ENCODE measurements around the gene MEGF11.

MEGF11 gene

GRCh38 chr15:65926899-65927298 lies 326.7 kb downstream of the MEGF11 start:
- DNase-seq: no peak

DNA sequence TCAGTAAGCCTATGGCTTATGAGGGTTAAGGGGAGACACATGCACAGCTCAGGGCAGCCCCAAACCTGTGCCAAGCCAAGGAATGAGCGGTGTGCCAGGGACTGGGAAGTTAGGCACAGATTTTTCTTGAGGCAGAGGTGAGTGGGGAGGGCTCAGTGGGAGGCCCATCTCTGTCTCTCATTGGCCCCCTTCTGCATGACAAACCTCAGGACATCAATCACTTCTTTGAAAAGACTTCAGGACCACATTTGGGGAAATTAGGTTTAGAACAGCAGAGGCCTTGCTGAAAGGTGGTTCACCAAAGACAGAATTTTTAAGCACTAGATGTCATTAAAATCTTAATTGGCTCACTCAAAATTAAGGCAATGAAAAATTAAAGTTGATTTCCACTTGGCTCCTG lies 327.1 kb downstream of the MEGF11 start:
- DNase-seq: no peak

- DNase-seq: no peak
Measured at GRCh38 chr15:65925338-65925737, 328.2 kb downstream of the MEGF11 start.

DNA sequence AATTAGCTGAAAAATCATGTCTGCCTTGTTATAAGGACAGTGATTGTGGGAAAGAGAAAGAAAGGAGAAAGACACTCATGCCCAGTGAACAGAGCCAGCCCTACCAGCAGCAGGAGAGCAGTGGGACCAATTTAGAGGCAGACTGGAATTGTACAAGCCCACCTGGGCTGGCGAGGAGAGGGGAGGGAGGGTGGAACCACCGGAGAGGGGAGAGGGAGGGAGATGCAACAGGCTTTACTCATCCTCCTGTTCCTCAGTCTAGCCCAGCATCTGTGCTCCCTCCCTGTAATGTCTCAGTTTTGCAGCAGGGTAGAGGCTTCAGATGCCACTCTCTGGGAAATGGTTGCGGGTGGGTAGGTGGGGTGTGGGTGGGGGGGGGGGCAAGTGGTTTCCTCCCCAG lies 329.5 kb downstream of the MEGF11 start:
- DNase-seq: no peak

DNA sequence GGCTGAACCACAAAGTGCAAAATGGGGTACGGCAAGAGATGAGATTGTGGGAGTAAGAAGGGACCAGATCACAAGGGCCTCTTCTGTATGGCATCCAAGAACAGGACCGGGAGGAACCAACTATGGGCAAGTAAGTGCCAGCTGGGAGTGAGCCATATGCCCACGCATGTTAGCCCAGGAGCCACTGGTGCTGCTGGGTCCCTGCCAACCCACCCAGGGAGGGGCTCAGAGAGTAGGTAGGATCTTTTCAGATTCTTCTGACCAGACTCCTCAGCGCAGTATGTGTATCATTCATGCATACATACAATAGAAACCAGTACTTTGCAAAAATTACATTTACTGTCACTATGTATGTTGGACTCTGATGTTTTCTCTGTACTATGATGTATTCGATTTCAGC lies 330.3 kb downstream of the MEGF11 start:
- no peak for DNase-seq

GRCh38 chr15:65922621-65923020 lies 330.9 kb downstream of the MEGF11 start:
- DNase-seq: no peak

GRCh38 chr15:65921780-65922179 lies 331.8 kb downstream of the MEGF11 start:
- DNase-seq: no peak

GRCh38 chr15:65920825-65921309 lies 332.7 kb downstream of the MEGF11 start:
- DNase-seq: no peak

GRCh38 chr15:65920121-65920520 lies 333.4 kb downstream of the MEGF11 start:
- peak; percentile 74 for DNase-seq

- no peak for DNase-seq
Measured at GRCh38 chr15:65919353-65919752, 334.2 kb downstream of the MEGF11 start.

DNA sequence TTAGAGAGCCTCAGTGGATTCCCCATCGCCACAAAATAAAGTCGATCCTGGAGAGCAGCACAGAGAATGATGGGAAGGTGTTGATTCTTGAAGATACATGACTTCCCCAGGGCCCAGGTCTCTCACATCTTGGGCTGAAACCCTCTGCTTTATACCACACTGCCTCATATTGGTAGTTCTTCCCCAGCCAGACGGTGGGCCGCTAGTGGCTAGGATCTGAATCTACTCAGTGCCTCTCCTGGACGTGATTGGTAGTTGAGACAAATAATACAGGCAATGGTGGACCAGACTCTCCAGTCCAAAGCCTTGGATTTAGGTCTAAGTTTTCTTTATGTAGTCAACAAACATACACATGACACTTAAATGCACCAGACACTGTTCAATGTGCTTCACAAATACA lies 334.6 kb downstream of the MEGF11 start:
- DNase-seq: no peak

GRCh38 chr15:65918357-65918920 lies 335.1 kb downstream of the MEGF11 start:
- DNase-seq: no peak

DNA sequence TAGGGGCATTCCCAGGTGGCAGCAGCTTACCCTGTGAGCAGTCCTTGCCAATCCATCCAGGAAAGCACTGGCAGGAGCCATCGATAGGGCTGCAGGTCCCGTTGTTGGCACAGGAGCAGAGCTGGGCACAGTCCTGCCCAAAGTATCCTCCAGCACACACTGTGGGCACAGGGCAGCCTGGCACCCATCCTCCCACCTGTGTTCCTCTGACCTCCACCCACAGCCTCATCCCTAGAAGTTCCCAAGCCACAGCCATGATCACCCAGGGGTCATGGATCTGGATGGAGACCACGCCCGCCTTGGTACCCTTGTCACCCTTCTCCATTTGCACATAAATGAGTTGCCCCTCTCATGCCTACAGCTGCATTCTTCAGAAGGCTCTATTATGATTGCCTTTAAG lies 335.6 kb downstream of the MEGF11 start:
- no peak for DNase-seq

- no peak for DNase-seq
Measured at GRCh38 chr15:65917407-65917756, 336.2 kb downstream of the MEGF11 start.

GRCh38 chr15:65916664-65917406 lies 336.7 kb downstream of the MEGF11 start:
- DNase-seq: no peak

- DNase-seq: no peak
Measured at GRCh38 chr15:65916041-65916663, 337.4 kb downstream of the MEGF11 start.

GRCh38 chr15:65914981-65915925 lies 338.3 kb downstream of the MEGF11 start:
- no peak for DNase-seq

- no peak for DNase-seq
Measured at GRCh38 chr15:65914386-65914785, 339.2 kb downstream of the MEGF11 start.

DNA sequence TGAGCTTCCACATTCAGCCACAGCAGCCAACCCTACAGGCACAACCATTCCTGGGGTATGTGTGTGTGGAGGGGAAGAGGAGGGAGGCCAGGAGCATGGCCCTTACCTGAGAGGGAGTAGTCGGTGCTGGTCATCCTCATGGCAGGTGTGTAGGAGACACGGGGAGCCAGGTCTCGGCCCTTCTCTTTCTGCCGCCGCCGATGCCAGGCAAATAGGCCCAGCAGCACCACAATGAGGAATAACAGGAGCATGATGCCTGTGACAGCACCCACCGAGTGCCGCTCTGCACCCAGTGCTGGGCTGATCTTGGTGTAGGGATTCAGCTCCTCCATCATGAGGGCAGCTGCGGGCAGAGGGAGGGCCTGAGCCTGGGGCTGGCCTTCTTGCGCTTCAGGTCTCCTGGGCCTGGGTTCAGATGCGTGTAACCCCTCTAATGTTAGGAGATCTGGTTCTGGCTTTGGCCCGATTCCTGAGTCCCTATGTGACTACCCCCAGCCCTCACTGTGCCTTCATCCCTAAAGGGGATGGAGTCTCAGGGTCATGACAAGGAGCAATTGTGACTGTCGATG lies 339.8 kb downstream of the MEGF11 start:
- DNase-seq: no peak

GRCh38 chr15:65912235-65912634 lies 341.3 kb downstream of the MEGF11 start:
- no peak for DNase-seq

DNA sequence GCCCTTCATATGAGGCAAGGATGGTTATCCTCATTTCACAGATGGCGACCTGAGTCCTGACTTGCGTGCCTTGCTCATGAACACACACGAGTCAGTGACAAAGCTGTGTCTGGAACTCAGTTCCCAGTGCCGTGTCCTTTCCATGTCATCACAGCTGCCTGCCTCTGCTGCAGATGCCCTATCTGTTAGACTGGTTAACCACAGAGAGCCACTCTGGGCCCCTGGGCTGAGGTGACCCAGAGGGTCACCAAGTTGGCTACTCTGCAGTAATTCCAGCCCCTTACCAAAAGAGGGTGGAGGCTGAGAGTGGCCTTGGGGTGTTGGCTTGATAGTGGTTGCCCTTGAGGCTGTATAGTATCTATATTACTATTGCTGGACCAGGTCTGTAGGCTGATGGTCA lies 343.2 kb downstream of the MEGF11 start:
- no peak for DNase-seq

GRCh38 chr15:65909831-65910230 lies 343.7 kb downstream of the MEGF11 start:
- DNase-seq: no peak

DNA sequence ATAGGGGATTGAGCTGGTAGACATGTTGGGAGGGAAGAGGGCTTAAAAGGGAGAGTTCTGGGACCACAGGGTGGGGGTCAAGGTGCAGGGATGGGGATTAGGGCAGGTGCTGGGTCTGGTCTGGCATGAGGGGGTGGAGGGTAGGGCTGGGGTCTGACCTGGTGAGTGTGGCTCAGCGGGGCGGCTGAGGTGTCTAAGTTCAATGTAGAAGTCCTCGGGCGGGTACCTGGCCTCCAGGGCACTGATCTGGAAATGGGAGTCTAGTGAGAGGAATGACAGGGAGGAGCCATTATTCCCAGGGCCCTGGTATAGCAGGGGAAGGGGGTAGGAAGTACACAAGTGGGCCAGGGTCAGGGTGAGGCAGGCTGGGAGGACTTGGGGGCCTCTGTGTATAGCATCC lies 344.7 kb downstream of the MEGF11 start:
- DNase-seq: no peak
